GM23248 (cell line): ENCODE results near the gene MBLAC1.

Experiments used
- EZH2 ChIP-seq: fragments of 200-600 bp; sonication (generic); IDR thresholded peaks from 2 replicates; pipeline ENCODE4 v1.6.1; 2018; ENCODE audit warnings: antibody characterized with exemption, mild to moderate bottlenecking; ENCODE audit not compliant: insufficient read depth, poor library complexity, severe bottlenecking
- EZH2phosphoT487 ChIP-seq: fragments of 200-600 bp; sonication (generic); IDR thresholded peaks from 2 replicates; pipeline ENCODE4 v1.6.1; 2018; ENCODE audit warnings: antibody characterized with exemption, moderate library complexity, mild to moderate bottlenecking, low read depth; ENCODE audit not compliant: insufficient read depth

- TF ChIP-seq EZH2: no peak
- no peak for TF ChIP-seq EZH2phosphoT487
These were observed 31.5 kb upstream of the MBLAC1 start for GRCh38 chr7:100095289-100095688.
